ENCODE measurements around the gene SLC12A5. TPM values are rescaled to one million over a fixed set of nuclear protein-coding genes. Genes with fewer than 3 reads are reported as not detected.
A peak's percentile ranks its signal among the peaks of the same experiment; 100 is the strongest.

Gene SLC12A5
- total RNA-seq, 1 donor from 2014 or later: 8.8 TPM

- no peaks in the 10 kb centered on the region for H3K36me3 Mint-ChIP-seq (ENCODE audit: insufficient read depth)
- no peaks in the 10 kb centered on the region for H3K4me1 Mint-ChIP-seq (ENCODE audit: low read depth)
- H3K9me3 Mint-ChIP-seq (ENCODE audit: low read depth): no peaks in the 10 kb centered on the region
- H3K4me3 Mint-ChIP-seq (ENCODE audit: low read depth): no peak overlapping the region
- no peak for TF ChIP-seq CTCF (IDR thresholded peaks at IDR 0.05; ENCODE audit: unreplicated experiment)
- DNase-seq (ENCODE audit: low spot score, unreplicated experiment): no peak
- peaks cover 72% of the 10 kb centered on the region for H3K27me3 Mint-ChIP-seq
- no peak overlapping the region for H3K27ac Mint-ChIP-seq
These were observed 7.4 kb downstream of the SLC12A5 start for GRCh38 chr20:46036370-46036769.

- Mint-ChIP-seq H3K9me3 (ENCODE audit: low read depth) (no peaks in the 10 kb centered on the region), H3K27me3 (peaks cover 78% of the 10 kb centered on the region), H3K36me3 (ENCODE audit: insufficient read depth) (no peaks in the 10 kb centered on the region), H3K4me3 (ENCODE audit: low read depth) (no peak overlapping the region), H3K4me1 (ENCODE audit: low read depth) (no peaks in the 10 kb centered on the region), H3K27ac (no peak overlapping the region)
- DNase-seq (ENCODE audit: low spot score, unreplicated experiment): no peak
- no peak for TF ChIP-seq CTCF (IDR thresholded peaks at IDR 0.05; ENCODE audit: unreplicated experiment)
These were observed 8.0 kb downstream of the SLC12A5 start for GRCh38 chr20:46037036-46037435.

GRCh38 chr20:46040902-46041535 lies 12.0 kb downstream of the SLC12A5 start:
- H3K36me3 Mint-ChIP-seq (ENCODE audit: insufficient read depth): no peaks in the 10 kb centered on the region
- H3K27ac Mint-ChIP-seq: no peak overlapping the region
- no peak overlapping the region for H3K4me3 Mint-ChIP-seq (ENCODE audit: low read depth)
- TF ChIP-seq CTCF (IDR thresholded peaks at IDR 0.05; ENCODE audit: unreplicated experiment): no peak
- H3K27me3 Mint-ChIP-seq: peaks cover 66% of the 10 kb centered on the region
- peak; percentile 79 for DNase-seq (ENCODE audit: low spot score, unreplicated experiment)
- no peaks in the 10 kb centered on the region for H3K9me3 Mint-ChIP-seq (ENCODE audit: low read depth)
- no peaks in the 10 kb centered on the region for H3K4me1 Mint-ChIP-seq (ENCODE audit: low read depth)

- Mint-ChIP-seq H3K27ac (no peak overlapping the region), H3K36me3 (ENCODE audit: insufficient read depth) (no peaks in the 10 kb centered on the region), H3K4me3 (ENCODE audit: low read depth) (no peak overlapping the region), H3K4me1 (ENCODE audit: low read depth) (no peaks in the 10 kb centered on the region), H3K27me3 (peaks cover 59% of the 10 kb centered on the region), H3K9me3 (ENCODE audit: low read depth) (no peaks in the 10 kb centered on the region)
- no peak for DNase-seq (ENCODE audit: low spot score, unreplicated experiment)
- TF ChIP-seq CTCF (IDR thresholded peaks at IDR 0.05; ENCODE audit: unreplicated experiment): no peak
These were observed 14.5 kb downstream of the SLC12A5 start for GRCh38 chr20:46043556-46043955.

- Mint-ChIP-seq H3K4me3 (ENCODE audit: low read depth) (no peak overlapping the region), H3K9me3 (ENCODE audit: low read depth) (no peaks in the 10 kb centered on the region), H3K4me1 (ENCODE audit: low read depth) (no peaks in the 10 kb centered on the region), H3K36me3 (ENCODE audit: insufficient read depth) (no peaks in the 10 kb centered on the region), H3K27ac (no peak overlapping the region), H3K27me3 (peaks cover 65% of the 10 kb centered on the region)
- no peak for DNase-seq (ENCODE audit: low spot score, unreplicated experiment)
- no peak for TF ChIP-seq CTCF (IDR thresholded peaks at IDR 0.05; ENCODE audit: unreplicated experiment)
These were observed 15.9 kb downstream of the SLC12A5 start for GRCh38 chr20:46044896-46045295.
